Measurements from ENCODE around the gene AFAP1L2.

- TF ChIP-seq CTCF (IDR thresholded peaks at IDR 0.05; ENCODE audit: low read depth, low read length, poor library complexity, severe bottlenecking) (no peak), EZH2phosphoT487 (IDR thresholded peaks at IDR 0.05; ENCODE audit: borderline replicate concordance, low read length) (no peak)
Measured at GRCh38 chr10:114279901-114280644, 124.2 kb downstream of the AFAP1L2 start.
